Peyer's patch (tissue), 4 donors: ENCODE measurements around the gene POLDIP2. TPM values are rescaled to one million over a fixed set of nuclear protein-coding genes. Genes with fewer than 3 reads are reported as not detected.

Source experiments
- DNase-seq, 3 donors: peaks; one replicate each; pipeline ENCODE4 v3.0.0-alpha.2; 2017 to 2019
- H3K27ac ChIP-seq, 4 donors: fragments of 200-600 bp; sonication (generic); one replicate each; pipeline ENCODE4 v1.5.1; 2016 to 2019
- H3K27me3 ChIP-seq, 2 donors: fragments of 200-600 bp; sonication (generic); one replicate each; pipeline ENCODE4 v1.5.1; 2019
- H3K36me3 ChIP-seq, 3 donors: fragments of 200-600 bp; sonication (generic); one replicate each; pipeline ENCODE4 v1.5.1; 2016 to 2019
- H3K4me1 ChIP-seq, 4 donors: fragments of 200-600 bp; sonication (generic); one replicate each; pipeline ENCODE4 v1.5.1; 2016 to 2019
- H3K4me3 ChIP-seq, 4 donors: fragments of 200-600 bp; sonication (generic); 1 replicate in 3 of 4; 2 replicates in 1 of 4; pipeline ENCODE4 v1.5.1; 2016 to 2019; ENCODE audit warnings: mild to moderate bottlenecking in 1 of 4
- H3K9me3 ChIP-seq, 4 donors: fragments of 200-600 bp; sonication (generic); one replicate each; pipeline ENCODE4 v1.5.1; 2016 to 2019; ENCODE audit warnings: mild to moderate bottlenecking in 1 of 4
- CTCF ChIP-seq, 6 experiments: fragments of 450-650 bp in 4 of 6; fragments of 200-600 bp in 2 of 6; sonication (generic) in 1 of 6; IDR thresholded peaks; one replicate each; pipeline ENCODE4 v1.5.1; 2017 to 2019; ENCODE audit warnings: antibody characterized with exemption in 6 of 6, mild to moderate bottlenecking in 3 of 6, moderate library complexity in 1 of 6
- POLR2A ChIP-seq, 2 donors: fragments of 450-650 bp; IDR thresholded peaks; one replicate each; pipeline ENCODE4 v1.5.1; 2017; ENCODE audit warnings: antibody characterized with exemption in 2 of 2, mild to moderate bottlenecking in 2 of 2, moderate library complexity in 2 of 2
- total RNA-seq, 4 donors: library from RNA; depleted of rRNA; stranded (reverse); fragments of >200 nt; gene quantifications; one replicate each; pipeline ENCODE4 v1.1.0, GENCODE V29; 2016

The POLDIP2 gene
- total RNA-seq, 4 donors from 2014 or later = 49.5 to 87.2 (median 79.0) TPM

DNA sequence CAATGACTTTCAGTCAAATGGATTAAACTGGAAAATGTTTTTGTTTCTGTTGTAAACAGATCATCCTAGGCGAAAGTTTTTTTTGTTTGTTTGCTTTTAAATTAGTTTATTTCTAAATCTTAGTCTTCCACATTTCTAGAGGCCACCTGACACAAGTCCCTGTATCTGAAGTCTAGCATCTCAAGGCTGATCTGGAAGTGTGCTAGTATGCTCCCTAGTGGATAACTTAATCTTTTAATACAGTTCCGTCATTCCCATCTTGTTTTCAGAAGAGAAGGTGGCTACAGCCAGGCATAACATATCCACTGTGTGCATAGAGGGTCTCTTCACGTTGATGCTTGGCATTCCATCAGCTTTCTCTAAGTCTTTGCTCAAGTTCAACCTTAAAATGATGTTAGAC is 29.6 kb downstream of the POLDIP2 start:
- H3K27ac ChIP-seq = no peak overlapping the region
- no peaks in the 10 kb centered on the region for H3K4me1 ChIP-seq
- H3K4me3 ChIP-seq = no peak overlapping the region
- no peak for TF ChIP-seq POLR2A (IDR thresholded peaks at IDR 0.05)
- no peak for TF ChIP-seq CTCF (IDR thresholded peaks at IDR 0.05)
- H3K9me3 ChIP-seq = no peaks in the 10 kb centered on the region
- peaks cover 0 to 41% (median 0%) of the 10 kb centered on the region in 3 donors for H3K36me3 ChIP-seq
- H3K27me3 ChIP-seq = no peaks in the 10 kb centered on the region
- peak in 1 of 3 donors; percentile 2 for DNase-seq

- Histone ChIP-seq H3K9me3 (no peaks in the 10 kb centered on the region), H3K27ac (no peak overlapping the region), H3K4me3 (no peak overlapping the region), H3K27me3 (no peaks in the 10 kb centered on the region), H3K36me3 (peaks cover 0 to 41% (median 0%) of the 10 kb centered on the region in 3 donors), H3K4me1 (no peaks in the 10 kb centered on the region)
- peak in 1 of 3 donors; percentile 3 for DNase-seq
- TF ChIP-seq POLR2A (IDR thresholded peaks at IDR 0.05) = no peak
- TF ChIP-seq CTCF (IDR thresholded peaks at IDR 0.05) = no peak
Observed at GRCh38 chr17:28327031-28327607, 30.2 kb downstream of the POLDIP2 start.

DNA sequence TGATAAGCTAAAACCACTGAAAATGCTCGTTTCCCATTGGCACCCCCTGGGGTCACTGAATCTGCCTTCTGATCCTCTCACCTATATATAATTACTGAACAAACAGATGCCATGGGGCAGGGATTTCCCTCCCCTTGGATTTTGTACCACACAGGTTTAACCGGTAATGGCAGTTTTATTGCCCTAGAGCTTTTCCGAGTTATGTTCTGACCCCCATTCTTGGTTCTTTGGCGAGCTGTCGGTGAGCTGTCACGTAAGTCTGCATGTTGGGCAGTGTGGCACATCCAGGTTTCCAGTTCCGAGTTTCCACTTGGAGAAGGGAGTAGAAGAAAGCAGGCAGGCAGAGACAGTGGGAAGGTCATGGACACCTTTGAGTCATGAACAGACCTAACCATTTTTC is 31.2 kb downstream of the POLDIP2 start:
- no peak overlapping the region for H3K4me3 ChIP-seq
- peaks cover 0 to 33% (median 0%) of the 10 kb centered on the region in 3 donors for H3K36me3 ChIP-seq
- DNase-seq = peak in 1 of 3 donors; percentile 1
- no peak for TF ChIP-seq POLR2A (IDR thresholded peaks at IDR 0.05)
- H3K27me3 ChIP-seq = no peaks in the 10 kb centered on the region
- no peaks in the 10 kb centered on the region for H3K9me3 ChIP-seq
- no peaks in the 10 kb centered on the region for H3K4me1 ChIP-seq
- H3K27ac ChIP-seq = no peak overlapping the region

DNA sequence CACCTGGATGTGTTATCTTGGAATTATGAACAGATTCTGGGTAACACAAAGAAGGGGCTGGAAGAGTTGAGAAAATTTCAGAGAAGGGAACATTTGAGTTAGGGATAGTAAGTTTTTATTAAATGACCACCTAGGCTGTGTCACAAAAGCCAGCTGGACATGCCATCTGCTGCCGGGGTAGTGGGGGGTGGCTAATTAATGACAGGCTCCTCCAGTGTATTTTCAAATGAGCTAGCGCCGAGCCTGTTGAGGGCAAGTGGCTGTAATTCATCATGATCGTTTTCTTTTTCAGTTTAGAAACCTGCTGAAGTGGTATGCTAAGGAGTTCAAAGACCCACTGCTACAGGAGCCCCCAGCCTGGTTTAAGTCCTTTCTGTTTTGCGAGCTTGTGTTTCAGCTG is 32.1 kb downstream of the POLDIP2 start:
- Histone ChIP-seq H3K9me3 (no peaks in the 10 kb centered on the region), H3K27me3 (no peaks in the 10 kb centered on the region), H3K4me1 (peaks cover 0 to 2% (median 0%) of the 10 kb centered on the region in 4 donors), H3K36me3 (peaks cover 0 to 24% (median 0%) of the 10 kb centered on the region in 3 donors), H3K27ac (no peak overlapping the region), H3K4me3 (no peak overlapping the region)
- TF ChIP-seq CTCF (IDR thresholded peaks at IDR 0.05) = no peak
- TF ChIP-seq POLR2A (IDR thresholded peaks at IDR 0.05) = no peak
- DNase-seq = peak in 1 of 3 donors; percentile 8

GRCh38 chr17:28324781-28325180 is 32.5 kb downstream of the POLDIP2 start:
- no peak for DNase-seq
- Histone ChIP-seq H3K4me3 (no peak overlapping the region), H3K4me1 (peaks cover 0 to 7% (median 2%) of the 10 kb centered on the region in 4 donors), H3K27ac (no peak overlapping the region), H3K9me3 (no peaks in the 10 kb centered on the region), H3K36me3 (peaks cover 0 to 20% (median 0%) of the 10 kb centered on the region in 3 donors), H3K27me3 (no peaks in the 10 kb centered on the region)
- TF ChIP-seq CTCF (IDR thresholded peaks at IDR 0.05) = no peak

DNA sequence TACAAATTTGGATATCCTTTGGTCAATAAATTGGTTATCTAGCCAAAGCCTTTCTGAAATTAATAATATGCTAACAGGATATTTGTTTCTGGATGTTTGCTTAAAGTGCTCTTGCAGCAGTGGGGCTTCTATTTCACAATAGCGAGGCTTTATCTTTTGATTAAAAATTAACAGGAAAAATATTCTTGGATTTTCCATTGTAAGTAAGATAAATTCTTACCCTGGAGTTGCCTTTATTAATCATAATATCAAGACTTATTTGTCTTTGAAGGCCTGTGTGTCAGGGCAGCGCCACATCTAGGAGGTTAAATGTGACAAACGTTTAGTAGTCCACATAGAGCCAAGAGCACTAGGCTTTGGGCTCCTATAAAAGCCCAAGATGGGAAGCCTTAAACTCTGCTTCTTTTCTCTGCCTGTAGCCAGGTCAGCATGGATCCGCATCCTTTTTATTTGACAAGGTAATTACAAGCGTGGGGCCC is 33.0 kb downstream of the POLDIP2 start:
- Histone ChIP-seq H3K27ac (no peak overlapping the region), H3K36me3 (peaks cover 0 to 16% (median 0%) of the 10 kb centered on the region in 3 donors), H3K27me3 (no peaks in the 10 kb centered on the region), H3K9me3 (no peaks in the 10 kb centered on the region), H3K4me3 (no peak overlapping the region), H3K4me1 (peaks cover 0 to 11% (median 4%) of the 10 kb centered on the region in 4 donors)
- TF ChIP-seq CTCF (IDR thresholded peaks at IDR 0.05) (no peak), POLR2A (IDR thresholded peaks at IDR 0.05) (no peak)
- DNase-seq = peak in 1 of 3 donors; percentile 10
